Ovary (tissue), 9 donors: ENCODE results near the gene OTUD4. TPM values are rescaled to one million over a fixed set of nuclear protein-coding genes. Genes with fewer than 3 reads are reported as not detected.

ENCODE experiments used
- DNase-seq, 5 donors: peaks; one replicate each; pipeline ENCODE4 v3.0.0-alpha.2; 2019 to 2020
- H3K27ac ChIP-seq, 2 donors: fragments of 200-600 bp; one replicate each; pipeline versions ENCODE4 v1.5.1 to v1.8.0; 2019 to 2022
- H3K27me3 ChIP-seq: fragments of 200-600 bp; one replicate; pipeline ENCODE4 v1.8.0; 2022
- H3K36me3 ChIP-seq: fragments of 200-600 bp; sonication (generic); one replicate; pipeline ENCODE4 v1.5.1; 2019
- H3K4me1 ChIP-seq: one replicate; pipeline ENCODE4 v1.8.1; 2013; ENCODE audit warnings: mild to moderate bottlenecking, moderate library complexity; ENCODE audit not compliant: insufficient read depth
- H3K4me3 ChIP-seq: fragments of 200-600 bp; sonication (generic); one replicate; pipeline ENCODE4 v1.5.1; 2017
- H3K9me3 ChIP-seq, 2 donors: fragments of 200-600 bp in 1 of 2; sonication (generic) in 1 of 2; one replicate each; pipeline versions ENCODE4 v1.5.1 to v1.8.1; 2013 to 2019; ENCODE audit warnings: mild to moderate bottlenecking in 1 of 2, moderate library complexity in 1 of 2
- CTCF ChIP-seq, 3 donors: fragments of 450-650 bp in 2 of 3; fragments of 200-600 bp in 1 of 3; IDR thresholded peaks; one replicate each; pipeline versions ENCODE4 v1.5.1 to v1.8.0; 2016 to 2022; ENCODE audit warnings: antibody characterized with exemption in 3 of 3, mild to moderate bottlenecking in 1 of 3
- EP300 ChIP-seq: sonication (generic); formaldehyde crosslinking; IDR thresholded peaks from one replicate; pipeline ENCODE4 v1.6.1; 2017; ENCODE audit warnings: antibody characterized with exemption
- POLR2A ChIP-seq: fragments of 450-650 bp; IDR thresholded peaks from one replicate; pipeline ENCODE4 v1.6.1; 2017; ENCODE audit warnings: antibody characterized with exemption, mild to moderate bottlenecking, moderate library complexity
- WGBS, 3 donors: extraction: QIAGEN DNeasy Blood & Tissue Kit in 1 of 3; methylation state at CpG; one replicate each; pipeline versions ENCODE4 v1.1.5 to v1.1.7; 2013 to 2017; 5-methylcytosine and 5-hydroxymethylcytosine counted together
- intact Hi-C, 4 donors: fragments of 100-400 bp; cut with DNase I; formaldehyde crosslinking; loops; one replicate each; pipeline versions ENCODE4 v1.11.0 to v1.15.1; 2022 to 2023
- polyA plus RNA-seq, 2 donors: library from polyadenylated mRNA; stranded (reverse); fragments of 200-250 nt in 1 of 2; fragments of 350-450 nt in 1 of 2; fragmentation: Illumina TruSeq in 1 of 2; extraction: RNeasy Lipid Tissue Mini Kit (QIAGEN cat#74804) in 1 of 2; gene quantifications; one replicate each; pipeline ENCODE4 v1.2.3, GENCODE V29; 2013 to 2014
- total RNA-seq, 7 donors: library from RNA; depleted of rRNA in 2 of 7; stranded (reverse); fragments of >200 nt in 2 of 7; fragmentation: NEBNext Ultra II Directional in 3 of 7; extraction: Animal tissue kit (Norgen Biotek cat#: 25700) in 3 of 7; gene quantifications; one replicate each; pipeline versions ENCODE4 v1.1.0 to v1.2.4, GENCODE V29; 2016 to 2023
- donor health status: DM: no; HTN: no; CAD: no; lungs with moderate emphysema.
- donor health status: DM: no; HTN: no; CAD: no.
- donor health status: Bipolar disorder and iron deficiency.
- donor health status: DM: yes; HTN: yes; CAD: no.
- donor health status: DM: no; HTN: no; CAD: no.
- donor health status: DM: yes; HTN: yes; CAD: no.

OTUD4 gene
- total and polyA plus RNA-seq, 9 donors: 10.8 to 37.1 (median 32.0) TPM

DNA sequence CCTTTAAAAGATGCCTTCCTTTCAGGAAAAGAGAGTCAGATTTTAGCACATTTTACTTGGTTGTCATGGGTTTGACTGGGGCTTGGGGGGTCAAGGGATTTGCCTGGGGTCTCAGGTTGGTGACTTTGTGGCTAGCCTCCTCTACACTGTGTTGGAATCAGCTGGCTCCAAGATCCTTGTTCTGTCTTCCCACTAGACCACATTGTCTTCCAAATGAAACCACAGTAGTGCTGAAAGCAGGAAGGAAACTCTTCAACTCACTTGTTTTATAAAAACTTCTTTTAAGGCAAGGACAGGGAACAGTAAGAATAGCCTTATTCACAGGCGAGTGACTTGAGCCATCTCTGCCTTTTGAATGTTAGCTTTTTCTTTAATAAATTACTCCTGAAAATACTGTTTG is 37.0 kb upstream of the OTUD4 start:
- H3K27ac ChIP-seq: no peak overlapping the region
- no peak for DNase-seq
- 76 to 87% (median 79%) methylated on average over 1 of the region's 1 CpG for WGBS, 3 donors
- no peaks in the 10 kb centered on the region for H3K9me3 ChIP-seq
- H3K36me3 ChIP-seq: no peaks in the 10 kb centered on the region
- H3K4me1 ChIP-seq: no peaks in the 10 kb centered on the region
- H3K27me3 ChIP-seq: no peaks in the 10 kb centered on the region
- TF ChIP-seq POLR2A (no peak), CTCF (IDR thresholded peaks at IDR 0.05) (no peak), EP300 (no peak)
- intact Hi-C loops: loop anchor here in 1 of 4 donors (10.0 kb wide), 1 partner anchor 387 kb away; no protein-coding TSS in a partner anchor
- H3K4me3 ChIP-seq: no peak overlapping the region

- TF ChIP-seq POLR2A (no peak), CTCF (IDR thresholded peaks at IDR 0.05) (peak in 1 of 3 donors; percentile 14)
- Histone ChIP-seq H3K27ac (no peak overlapping the region), H3K27me3 (no peaks in the 10 kb centered on the region), H3K36me3 (no peaks in the 10 kb centered on the region), H3K9me3 (no peaks in the 10 kb centered on the region), H3K4me3 (no peak overlapping the region), H3K4me1 (no peaks in the 10 kb centered on the region)
- intact Hi-C loops: loop anchor here in 1 of 4 donors (10.0 kb wide), 1 partner anchor 388 kb away; no protein-coding TSS in a partner anchor
- DNase-seq: no peak
Measured at GRCh38 chr4:145216535-145216934, 36.1 kb upstream of the OTUD4 start.

DNA sequence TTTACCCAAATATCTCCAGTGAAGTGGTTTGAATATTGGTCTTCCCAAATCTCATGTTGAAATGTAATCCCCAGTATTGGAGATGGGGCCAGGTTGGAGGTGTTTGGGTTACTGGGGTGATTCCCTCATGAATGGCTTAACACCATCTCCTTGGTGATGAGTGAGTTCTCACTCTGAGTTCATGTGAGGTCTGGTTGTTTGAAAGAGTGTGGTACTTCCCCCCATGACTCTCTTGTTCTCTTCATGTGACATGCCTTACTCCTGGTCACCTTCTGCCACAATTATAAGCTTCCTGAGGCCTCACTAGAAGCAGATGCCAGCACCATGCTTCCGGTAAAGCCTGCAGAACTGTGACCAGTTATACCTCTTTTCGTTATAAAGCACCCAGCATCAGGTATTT is 32.9 kb upstream of the OTUD4 start:
- Histone ChIP-seq H3K27me3 (no peaks in the 10 kb centered on the region), H3K9me3 (no peaks in the 10 kb centered on the region), H3K36me3 (no peaks in the 10 kb centered on the region), H3K4me3 (no peak overlapping the region), H3K4me1 (no peaks in the 10 kb centered on the region), H3K27ac (no peak overlapping the region)
- no peak for DNase-seq
- intact Hi-C loops: loop anchor here in 1 of 4 donors (10.0 kb wide), 1 partner anchor 392 kb away; no protein-coding TSS in a partner anchor
- WGBS, 3 donors: 88 to 96% (median 94%) methylated on average over 2 of the region's 2 CpGs
- TF ChIP-seq EP300 (no peak), CTCF (IDR thresholded peaks at IDR 0.05) (no peak)

- H3K9me3 ChIP-seq: no peaks in the 10 kb centered on the region
- no peaks in the 10 kb centered on the region for H3K4me1 ChIP-seq
- intact Hi-C loops: no loop called here
- H3K36me3 ChIP-seq: no peaks in the 10 kb centered on the region
- no peak overlapping the region for H3K27ac ChIP-seq
- no peak overlapping the region for H3K4me3 ChIP-seq
- 88 to 95% (median 91%) methylated on average over 2 of the region's 2 CpGs for WGBS, 3 donors
- TF ChIP-seq CTCF (IDR thresholded peaks at IDR 0.05) (no peak), POLR2A (no peak), EP300 (no peak)
- no peaks in the 10 kb centered on the region for H3K27me3 ChIP-seq
- DNase-seq: no peak
Measured at GRCh38 chr4:145207934-145208333, 27.5 kb upstream of the OTUD4 start.

DNA sequence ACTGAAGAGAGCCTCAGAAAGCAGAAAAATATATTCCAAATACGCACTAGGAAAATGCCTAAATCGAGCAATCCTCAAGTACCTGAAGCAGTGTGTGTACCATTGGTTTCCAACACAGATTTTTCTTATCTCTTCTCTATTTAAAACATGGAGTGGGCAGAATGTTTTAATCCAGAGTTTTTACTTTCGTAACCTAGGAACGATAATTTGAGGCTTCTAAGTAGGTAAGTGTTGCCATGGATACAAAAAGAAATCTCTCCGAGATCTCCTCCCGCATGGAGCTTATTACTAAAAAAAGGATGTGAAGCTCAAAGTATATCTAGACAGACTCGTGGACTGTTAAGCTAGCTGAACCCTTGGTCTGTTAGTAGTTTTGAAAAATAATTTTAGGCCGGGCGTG is 23.0 kb upstream of the OTUD4 start:
- no peaks in the 10 kb centered on the region for H3K9me3 ChIP-seq
- WGBS, 3 donors: 81 to 86% (median 85%) methylated on average over 9 of the region's 9 CpGs

More for the DNA sequence above, 23.0 kb upstream of the OTUD4 start:
- Histone ChIP-seq H3K27me3 (no peaks in the 10 kb centered on the region), H3K4me3 (no peak overlapping the region), H3K36me3 (no peaks in the 10 kb centered on the region), H3K4me1 (no peaks in the 10 kb centered on the region), H3K27ac (no peak overlapping the region)
- intact Hi-C loops: no loop called here
- no peak for DNase-seq
- TF ChIP-seq POLR2A: no peak
- TF ChIP-seq EP300: no peak
- no peak for TF ChIP-seq CTCF (IDR thresholded peaks at IDR 0.05)
